Measurements from ENCODE around the gene FAM161B. TPM values are rescaled to one million over a fixed set of nuclear protein-coding genes. Genes with fewer than 3 reads are reported as not detected.

FAM161B gene
- total and polyA plus RNA-seq, 2 of the 13 experiments (the other 11 are each of a cell fraction or from before 2014, with no cell fraction given), result 1.6 to 2.0 TPM

- Histone ChIP-seq H3K4me2 (ENCODE audit: low read depth, low read length) (no peak overlapping the region), H2AFZ (ENCODE audit: low read length) (no peak overlapping the region), H3K27me3 (ENCODE audit: control insufficient read depth in 1 of 2, insufficient read depth in 2 of 2, low read length in 2 of 2) (no peaks in the 10 kb centered on the region), H3K27ac (ENCODE audit: extremely low read length, insufficient read depth, low read length) (no peak overlapping the region), H3K9ac (ENCODE audit: insufficient read depth, low read depth, low read length) (no peak overlapping the region), H3K4me1 (ENCODE audit: insufficient read depth, low read length) (peaks cover 33% of the 10 kb centered on the region), H4K20me1 (ENCODE audit: insufficient read depth, low read length) (0 out of 2 replicates have a peak, but pooled peaks cover 8% of the 10 kb centered on the region), H3K9me3 (ENCODE audit: low read length) (no peaks in the 10 kb centered on the region), H3K79me2 (ENCODE audit: insufficient read depth, low read length) (peaks cover 26% of the 10 kb centered on the region), H3K36me3 (replicated peaks in 1 of 2; ENCODE audit: control insufficient read depth in 1 of 2, insufficient read depth in 2 of 2, low read length in 2 of 2) (no peaks in the 10 kb centered on the region), H3K4me3 (replicated peaks in 1 of 3; ENCODE audit: insufficient read depth in 1 of 3, low read depth in 2 of 3, low read length in 3 of 3) (no peak overlapping the region)
- ChIA-PET POLR2A (no interaction called here), CTCF (ENCODE audit: low intra/inter-chr PET ratio, low total read pairs) (no interaction called here)
- no TSS peak for BruUV-seq (replicated peaks)
- no peak for FAIRE-seq
- no peak for TF ChIP-seq YY1 (IDR thresholded peaks at IDR 0.05; ENCODE audit: insufficient read depth, insufficient replicate concordance, low read depth, low read length)
- TF ChIP-seq RARA (CRISPR knock-in tag; IDR thresholded peaks at IDR 0.05), result 0 out of 2 replicates have a peak, but pooled peaks have one; percentile 5
- peak; percentile 38; the same call in 1 of the 2 replicates for TF ChIP-seq NFYB (CRISPR knock-in tag; IDR thresholded peaks at IDR 0.05)
- TF ChIP-seq KDM3A (CRISPR knock-in tag; IDR thresholded peaks at IDR 0.05; ENCODE audit: low read depth), result no peak
- intact Hi-C loops (cut with micrococcal nuclease; ENCODE audit: unreplicated experiment), result loop anchor here (5.0 kb wide), 1 partner anchor 47 kb away; no protein-coding TSS in a partner anchor
- in situ Hi-C loops (cut with HindIII; ENCODE audit: extremely low pct_ligation_motif_present, low pct_unique_long_range_greater_than_20kb), result no loop called here
- no peak for DNase-seq (ENCODE audit: low spot score)
- 65% methylated on average over 7 of the region's 8 CpGs for WGBS (ENCODE audit: low lambda C conversion rate)
- no peak for ATAC-seq
Measured at GRCh38 chr14:73884438-73885190, 65.3 kb downstream of the FAM161B start.

Small RNA genes within 50 kb of the gene (small RNA-seq; reads per million reads assigned to genes)
- 0 reads per million in 3 experiments for gene RF00019 (ENCODE audit: insufficient read depth in 2 of 3, insufficient read length in 3 of 3, low read depth in 2 of 3, low replicate concordance in 1 of 3)

Other genes starting within 250 kb of the FAM161B start
- gene PNMA1, start 235.7 kb downstream of the FAM161B start, total RNA-seq (2016; rRNA removed; fragmentation: Illumina TruSeq; extraction: Trizol), result 8.3 and 10.7 TPM in 2 replicates
- 6.6 and 7.0 TPM in 2 replicates for gene PNMA1, start 235.7 kb downstream of the FAM161B start, polyA plus RNA-seq (2011; rRNA removed)
- gene PTGR2, start 98.3 kb downstream of the FAM161B start, total RNA-seq (2016; rRNA removed; fragmentation: Illumina TruSeq; extraction: Trizol), result 4.3 and 5.1 TPM in 2 replicates
- 3.0 and 3.3 TPM in 2 replicates for gene PTGR2, start 98.3 kb downstream of the FAM161B start, polyA plus RNA-seq (2011; rRNA removed)
- gene ZNF410, start 63.2 kb downstream of the FAM161B start, total RNA-seq (2016; rRNA removed; fragmentation: Illumina TruSeq; extraction: Trizol), result 44.3 and 55.2 TPM in 2 replicates
- gene ZNF410, start 63.2 kb downstream of the FAM161B start, polyA plus RNA-seq (2011; rRNA removed), result 16.7 and 19.2 TPM in 2 replicates
- 18.1 and 18.9 TPM in 2 replicates for gene COQ6, start 208 bp upstream of the FAM161B start, total RNA-seq (2016; rRNA removed; fragmentation: Illumina TruSeq; extraction: Trizol)
- 33.1 and 34.7 TPM in 2 replicates for gene COQ6, start 208 bp upstream of the FAM161B start, polyA plus RNA-seq (2011; rRNA removed)
- 20.6 and 33.8 TPM in 2 replicates for gene ENTPD5, start 69.2 kb upstream of the FAM161B start, total RNA-seq (2016; rRNA removed; fragmentation: Illumina TruSeq; extraction: Trizol)
- gene ENTPD5, start 69.2 kb upstream of the FAM161B start, polyA plus RNA-seq (2011; rRNA removed), result 43.3 and 58.7 TPM in 2 replicates
- 2.3 and 2.4 TPM in 2 replicates for gene BBOF1, start 69.3 kb upstream of the FAM161B start, total RNA-seq (2016; rRNA removed; fragmentation: Illumina TruSeq; extraction: Trizol)
- gene BBOF1, start 69.3 kb upstream of the FAM161B start, polyA plus RNA-seq (2011; rRNA removed), result 1.6 and 1.7 TPM in 2 replicates
- gene ALDH6A1, start 134.4 kb upstream of the FAM161B start, total RNA-seq (2016; rRNA removed; fragmentation: Illumina TruSeq; extraction: Trizol), result 49.9 and 71.6 TPM in 2 replicates
- 18.5 and 26.9 TPM in 2 replicates for gene ALDH6A1, start 134.4 kb upstream of the FAM161B start, polyA plus RNA-seq (2011; rRNA removed)
- 23.3 and 30.8 TPM in 2 replicates for gene LIN52, start 134.9 kb upstream of the FAM161B start, total RNA-seq (2016; rRNA removed; fragmentation: Illumina TruSeq; extraction: Trizol)
- gene LIN52, start 134.9 kb upstream of the FAM161B start, polyA plus RNA-seq (2011; rRNA removed), result 8.8 and 11.4 TPM in 2 replicates

Data from HepG2 (cell line).